ENCODE data around the gene HOXC9. TPM values are rescaled to one million over a fixed set of nuclear protein-coding genes. Genes with fewer than 3 reads are reported as not detected.

Gene HOXC9
- total and polyA plus RNA-seq, 11 donors = not detected

- ATAC-seq = no peak
- H3K4me3 ChIP-seq = no peak overlapping the region
- no peak overlapping the region for H3K27ac ChIP-seq
- DNase-seq = no peak
- TF ChIP-seq, protein P1, sequence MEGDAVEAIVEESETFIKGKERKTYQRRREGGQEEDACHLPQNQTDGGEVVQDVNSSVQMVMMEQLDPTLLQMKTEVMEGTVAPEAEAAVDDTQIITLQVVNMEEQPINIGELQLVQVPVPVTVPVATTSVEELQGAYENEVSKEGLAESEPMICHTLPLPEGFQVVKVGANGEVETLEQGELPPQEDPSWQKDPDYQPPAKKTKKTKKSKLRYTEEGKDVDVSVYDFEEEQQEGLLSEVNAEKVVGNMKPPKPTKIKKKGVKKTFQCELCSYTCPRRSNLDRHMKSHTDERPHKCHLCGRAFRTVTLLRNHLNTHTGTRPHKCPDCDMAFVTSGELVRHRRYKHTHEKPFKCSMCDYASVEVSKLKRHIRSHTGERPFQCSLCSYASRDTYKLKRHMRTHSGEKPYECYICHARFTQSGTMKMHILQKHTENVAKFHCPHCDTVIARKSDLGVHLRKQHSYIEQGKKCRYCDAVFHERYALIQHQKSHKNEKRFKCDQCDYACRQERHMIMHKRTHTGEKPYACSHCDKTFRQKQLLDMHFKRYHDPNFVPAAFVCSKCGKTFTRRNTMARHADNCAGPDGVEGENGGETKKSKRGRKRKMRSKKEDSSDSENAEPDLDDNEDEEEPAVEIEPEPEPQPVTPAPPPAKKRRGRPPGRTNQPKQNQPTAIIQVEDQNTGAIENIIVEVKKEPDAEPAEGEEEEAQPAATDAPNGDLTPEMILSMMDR (IDR thresholded peaks at IDR 0.05) = no peak
- TF ChIP-seq POLR2A (IDR thresholded peaks at IDR 0.05) = no peak
- H3K27me3 ChIP-seq = peaks cover 81 to 100% (median 100%) of the 10 kb centered on the region in 9 donors
- H3K36me3 ChIP-seq = no peaks in the 10 kb centered on the region
- peaks cover 0 to 18% (median 5%) of the 10 kb centered on the region in 12 donors for H3K4me1 ChIP-seq
- WGBS, 4 donors = 5 to 9% (median 7%) methylated on average over 19 of the region's 19 CpGs
- intact Hi-C loops (cut with DNase I) = no loop called here
- no peaks in the 10 kb centered on the region for H3K9me3 ChIP-seq
These were observed 45.9 kb upstream of the HOXC9 start for GRCh38 chr12:53953831-53954693.

DNA sequence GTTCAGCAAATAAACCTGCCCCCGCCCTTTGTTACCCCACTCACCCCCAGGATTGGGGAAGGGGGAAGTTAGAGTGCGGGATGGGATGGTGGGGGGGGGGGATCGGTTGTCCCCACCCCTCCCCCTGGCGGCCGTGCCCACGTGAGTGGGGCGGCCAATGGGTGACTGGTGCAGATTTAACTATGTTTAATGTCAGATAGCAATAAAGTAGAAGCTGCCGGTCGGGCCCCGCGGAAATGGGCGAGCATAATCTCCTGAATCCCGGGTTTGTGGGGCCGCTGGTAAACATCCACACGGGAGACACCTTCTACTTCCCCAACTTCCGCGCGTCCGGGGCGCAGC is 45.3 kb upstream of the HOXC9 start, which contains the start of gene HOXC12:
Gene HOXC12, plus strand, starts transcription at position 210 of the 342 bp plus-strand sequence. Its CDS starts 27 bp downstream, at position 237.
- TF ChIP-seq, protein P1 (IDR thresholded peaks at IDR 0.05) = no peak
- TF ChIP-seq POLR2A (IDR thresholded peaks at IDR 0.05) = no peak
- H3K27me3 ChIP-seq = peaks cover 81 to 100% (median 100%) of the 10 kb centered on the region in 9 donors
- no peaks in the 10 kb centered on the region for H3K36me3 ChIP-seq
- no peak for DNase-seq
- intact Hi-C loops (cut with DNase I) = no loop called here
- WGBS, 4 donors = 4 to 10% (median 4%) methylated on average over 8 to 20 of the region's 20 CpGs
- no peak for ATAC-seq
- peaks cover 0 to 18% (median 5%) of the 10 kb centered on the region in 12 donors for H3K4me1 ChIP-seq
- H3K4me3 ChIP-seq = no peak within 1 kb of the TSS
- no peaks in the 10 kb centered on the region for H3K9me3 ChIP-seq
- H3K27ac ChIP-seq = no peak within 1 kb of the TSS

GRCh38 chr12:53955036-53955775 is 44.8 kb upstream of the HOXC9 start:
- DNase-seq (no peak), ATAC-seq (no peak)
- no peak for TF ChIP-seq POLR2A (IDR thresholded peaks at IDR 0.05)
- TF ChIP-seq, protein P1 (IDR thresholded peaks at IDR 0.05) = no peak
- Histone ChIP-seq H3K36me3 (no peaks in the 10 kb centered on the region), H3K4me1 (peaks cover 0 to 18% (median 5%) of the 10 kb centered on the region in 12 donors), H3K27me3 (peaks cover 81 to 100% (median 100%) of the 10 kb centered on the region in 9 donors), H3K4me3 (no peak overlapping the region), H3K27ac (no peak overlapping the region), H3K9me3 (no peaks in the 10 kb centered on the region)
- intact Hi-C loops (cut with DNase I) = no loop called here
- WGBS, 4 donors = 2 to 4% (median 3%) methylated on average over 16 to 86 of the region's 86 CpGs

GRCh38 chr12:53955776-53956250 is 44.1 kb upstream of the HOXC9 start:
- intact Hi-C loops (cut with DNase I) = no loop called here
- H3K4me3 ChIP-seq = no peak overlapping the region

More at GRCh38 chr12:53955776-53956250, 44.1 kb upstream of the HOXC9 start:
- TF ChIP-seq POLR2A (IDR thresholded peaks at IDR 0.05) = no peak
- Histone ChIP-seq H3K4me1 (peaks cover 0 to 21% (median 5%) of the 10 kb centered on the region in 12 donors), H3K9me3 (no peaks in the 10 kb centered on the region), H3K27me3 (peaks cover 81 to 100% (median 100%) of the 10 kb centered on the region in 9 donors), H3K36me3 (no peaks in the 10 kb centered on the region), H3K27ac (no peak overlapping the region)
- no peak for ATAC-seq
- 7 to 10% (median 9%) methylated on average over 10 of the region's 10 CpGs for WGBS, 4 donors
- no peak for DNase-seq
